ENCODE measurements around the gene LIPT1.

- no peak for TF ChIP-seq NR3C1 (IDR thresholded peaks at IDR 0.05)
- no peak for TF ChIP-seq EP300 (IDR thresholded peaks at IDR 0.05)
- TF ChIP-seq CTCF (IDR thresholded peaks at IDR 0.05), result no peak
- no peak for TF ChIP-seq CEBPB (IDR thresholded peaks at IDR 0.05)
- no peak for TF ChIP-seq ELK1 (IDR thresholded peaks at IDR 0.05; ENCODE audit: low read depth, low read length)
- TF ChIP-seq POLR2A (IDR thresholded peaks at IDR 0.05; ENCODE audit: low read length), result no peak
- no peak for TF ChIP-seq MAX (IDR thresholded peaks at IDR 0.05)
- no peak for TF ChIP-seq EHMT2 (IDR thresholded peaks at IDR 0.05; ENCODE audit: low read depth)
- no peak for TF ChIP-seq BHLHE40 (IDR thresholded peaks at IDR 0.05; ENCODE audit: low read depth, low read length)
- TF ChIP-seq HOXA7 (CRISPR knock-in tag; IDR thresholded peaks at IDR 0.05), result no peak
- no peak for TF ChIP-seq ZFP36 (IDR thresholded peaks at IDR 0.05; ENCODE audit: borderline replicate concordance, partially characterized antibody)
- TF ChIP-seq RFX5 (IDR thresholded peaks at IDR 0.05), result no peak
- no peak for TF ChIP-seq RAD21 (conservative IDR thresholded peaks at IDR 0.05 in 1 of 2, IDR thresholded peaks at IDR 0.05 in 1 of 2)
Measured at GRCh38 chr2:99106913-99107312, 47.9 kb upstream of the LIPT1 start.
